DMS53 (cell line): ENCODE data around the gene FAM240B.

ENCODE experiments used
- DNase-seq: peaks from one replicate; lab custom pipeline; 2025; lab: John Stamatoyannopoulos, UW

Gene FAM240B

DNA sequence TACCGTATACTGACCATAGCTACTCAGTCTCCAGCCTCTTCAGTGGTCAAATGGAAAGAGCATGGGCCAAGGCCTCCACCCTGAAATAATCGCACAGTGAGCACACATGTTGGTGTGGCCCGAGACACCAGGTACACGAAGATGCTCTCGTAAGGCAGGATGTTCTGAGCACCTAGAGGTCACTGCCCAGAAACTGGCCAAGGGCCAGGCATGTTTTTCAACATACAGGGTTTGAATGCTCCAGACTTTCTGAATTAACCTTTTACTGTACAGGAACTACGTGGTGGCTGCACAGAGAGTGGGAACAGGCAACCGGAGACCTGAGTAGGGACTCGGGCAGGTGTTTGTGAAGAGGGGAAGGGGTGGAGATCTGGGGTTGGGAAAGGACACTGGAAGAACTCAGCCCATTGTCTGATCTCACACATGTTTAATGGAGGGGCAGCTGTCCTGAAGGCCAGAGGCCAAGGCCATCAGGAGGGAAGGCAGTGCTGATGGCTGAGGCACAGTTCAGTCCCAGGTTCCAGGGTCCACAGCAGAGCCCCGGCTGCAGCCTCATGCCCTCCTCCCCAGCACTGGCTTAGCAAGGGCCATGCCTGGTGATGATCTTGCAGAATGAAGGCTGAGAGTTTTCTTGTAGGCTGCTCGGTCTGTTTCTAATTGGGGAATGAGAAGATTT, 51.0 kb downstream of the FAM240B start:
- DNase-seq = no peak

DNA sequence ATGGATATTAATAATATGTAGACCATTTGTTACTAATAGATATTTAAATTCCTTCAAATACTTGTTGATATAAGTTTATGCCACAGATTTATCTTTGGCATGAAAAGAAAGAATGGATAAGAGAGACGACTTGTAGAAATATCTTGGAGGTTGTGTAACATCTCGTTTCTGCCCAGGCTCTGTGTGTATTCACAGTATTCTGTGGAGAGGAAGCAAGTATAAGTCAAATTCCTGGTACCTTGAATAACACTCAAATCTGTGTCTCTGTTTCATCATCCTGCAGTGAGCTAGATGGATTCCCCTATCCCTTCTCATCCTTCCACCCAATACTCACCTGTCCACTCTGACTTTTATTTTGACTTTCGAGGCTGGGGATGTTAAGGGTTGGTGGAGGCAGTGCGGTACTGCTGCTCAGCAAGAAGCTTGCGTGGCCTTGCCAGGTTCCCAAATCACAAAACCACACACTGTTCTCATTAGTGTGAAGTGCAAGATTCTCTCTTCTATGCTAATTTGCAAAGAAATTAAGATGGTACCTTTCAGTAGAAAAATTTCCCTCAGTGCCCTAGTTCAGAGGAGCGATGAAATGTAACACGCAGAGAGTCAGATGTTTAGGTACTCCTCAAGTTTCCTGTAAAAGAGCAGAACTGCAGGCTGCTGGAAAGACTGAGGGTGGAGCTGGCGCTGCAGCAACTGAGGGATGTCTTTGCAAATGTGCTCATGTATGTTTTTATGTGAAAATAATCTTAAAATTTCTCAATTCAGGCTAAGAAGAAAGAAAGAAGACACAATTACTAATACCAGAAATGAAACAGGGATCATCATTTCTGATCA, 57.0 kb downstream of the FAM240B start:
- DNase-seq = no peak

DNA sequence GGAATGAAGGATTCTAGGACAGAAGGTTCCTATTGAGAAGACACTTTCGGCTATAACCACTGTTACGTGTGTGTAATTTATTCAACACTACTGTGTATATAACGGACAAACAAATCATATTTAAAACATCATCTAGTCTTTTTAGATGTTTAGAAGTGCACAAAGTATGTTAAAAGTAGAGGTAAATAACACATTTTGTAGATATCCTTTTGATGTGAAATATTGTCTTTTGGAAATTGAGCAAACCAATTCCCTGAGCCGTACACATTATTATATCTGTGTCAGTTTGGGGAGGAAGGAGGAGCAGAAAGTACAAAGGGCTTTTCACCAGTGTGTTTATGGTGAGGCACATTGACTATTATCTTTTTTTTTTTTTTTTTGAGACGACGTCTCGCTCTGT, 60.4 kb downstream of the FAM240B start:
- DNase-seq = no peak

DNA sequence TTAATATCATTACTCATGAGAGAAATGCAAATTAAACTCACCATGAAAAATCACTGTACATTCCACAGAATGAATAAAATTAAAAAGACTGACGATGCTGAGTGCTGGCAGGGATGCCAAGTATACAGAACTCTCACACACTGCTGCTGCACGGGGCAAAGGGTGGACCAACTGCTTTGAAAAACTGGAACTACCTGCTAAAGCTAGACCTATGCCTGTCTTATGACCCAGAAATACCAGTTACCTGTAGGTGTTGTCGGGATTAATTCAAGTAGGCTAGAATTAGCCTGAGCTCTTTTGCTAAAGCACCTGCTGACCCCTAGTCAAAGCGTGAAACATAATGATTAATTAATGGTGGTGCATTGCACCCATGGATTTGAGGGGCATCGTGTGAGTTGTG, 63.0 kb downstream of the FAM240B start:
- DNase-seq = no peak

DNA sequence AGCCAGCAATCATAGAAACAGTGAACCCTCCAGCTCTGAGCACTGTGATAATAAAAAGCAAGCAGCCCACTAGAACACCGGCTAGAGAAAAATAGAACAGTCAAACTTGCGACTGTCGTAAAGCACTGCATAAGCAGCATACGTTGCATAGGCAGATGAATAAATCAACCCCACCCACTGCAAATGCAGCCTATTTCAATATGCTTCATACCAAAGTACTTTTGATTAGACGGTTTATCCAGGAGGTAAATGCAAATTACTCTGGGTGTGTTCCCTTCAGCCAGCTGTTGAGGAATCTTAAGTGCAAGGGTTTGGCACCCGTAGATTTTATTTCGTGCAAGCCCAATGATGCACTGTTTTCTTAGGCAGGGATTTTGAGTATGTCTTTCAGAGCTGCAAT, 67.4 kb downstream of the FAM240B start:
- no peak for DNase-seq

DNA sequence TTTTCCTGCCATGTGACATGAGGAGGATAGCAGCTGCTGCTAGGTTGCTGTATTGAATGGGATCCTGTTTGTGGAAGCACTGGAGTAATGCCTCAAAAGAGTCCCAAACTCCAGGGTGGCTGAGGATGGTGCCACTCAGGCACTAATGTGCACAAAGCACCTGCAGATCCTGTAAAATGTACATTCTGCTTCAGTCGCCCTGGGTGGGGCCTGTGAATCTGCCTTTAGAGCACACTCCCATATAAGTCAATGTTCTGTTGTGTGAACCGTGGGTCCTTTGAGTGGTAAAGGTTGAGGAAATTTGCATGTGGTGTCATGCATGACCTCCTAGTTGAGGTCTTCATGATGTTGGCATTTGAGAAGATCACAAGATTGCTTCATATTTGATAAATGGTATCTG, 67.9 kb downstream of the FAM240B start:
- DNase-seq = no peak

DNA sequence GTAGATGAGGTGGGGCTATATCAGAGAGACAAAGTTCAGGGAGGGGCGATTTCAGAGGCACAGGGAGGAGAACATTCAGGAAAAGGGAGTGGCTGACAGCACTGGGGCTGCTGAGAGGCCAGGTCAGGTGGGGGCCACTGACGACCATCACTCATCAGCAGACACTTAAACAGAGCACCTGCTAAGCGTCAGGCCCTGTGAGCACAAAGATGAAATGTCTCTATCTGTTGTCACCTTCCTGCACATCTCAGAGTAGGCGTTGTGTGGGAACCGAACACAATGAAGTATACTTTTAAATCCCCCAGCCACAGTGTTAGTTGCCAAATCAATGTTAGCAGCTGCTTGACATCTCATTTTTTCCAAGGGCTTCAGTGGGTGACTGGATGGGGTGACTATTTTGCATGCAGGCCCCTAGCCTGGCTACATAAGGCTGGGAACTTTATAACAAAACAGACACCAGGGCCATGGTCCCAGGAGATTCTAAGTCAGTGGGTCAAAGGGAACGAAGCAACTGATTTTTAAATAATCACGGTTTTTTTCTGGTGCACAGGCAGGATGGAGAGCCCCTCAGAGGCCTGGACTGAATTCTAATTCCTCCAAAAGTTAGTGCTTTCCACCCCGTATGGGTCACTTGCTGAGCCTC, 68.4 kb downstream of the FAM240B start:
- no peak for DNase-seq

DNA sequence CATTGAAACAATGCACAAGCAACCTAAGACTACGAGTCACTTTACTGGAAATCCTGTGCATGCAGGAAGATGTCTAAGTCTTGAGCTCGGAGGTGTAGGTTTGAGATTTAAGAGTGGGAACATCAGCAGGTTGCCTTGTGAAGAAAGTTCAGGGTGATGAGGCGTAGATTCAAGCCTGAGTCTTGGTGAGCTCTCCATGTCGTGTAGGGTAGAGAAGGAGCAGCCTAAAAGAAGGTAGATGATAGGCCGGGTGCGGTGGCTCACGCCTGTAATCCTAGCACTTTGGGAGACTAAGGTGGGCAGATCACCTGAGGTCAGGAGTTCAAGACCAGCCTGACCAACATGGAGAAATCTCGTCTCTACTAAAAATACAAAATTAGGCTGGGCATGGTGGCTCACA, 69.4 kb downstream of the FAM240B start:
- DNase-seq = no peak

DNA sequence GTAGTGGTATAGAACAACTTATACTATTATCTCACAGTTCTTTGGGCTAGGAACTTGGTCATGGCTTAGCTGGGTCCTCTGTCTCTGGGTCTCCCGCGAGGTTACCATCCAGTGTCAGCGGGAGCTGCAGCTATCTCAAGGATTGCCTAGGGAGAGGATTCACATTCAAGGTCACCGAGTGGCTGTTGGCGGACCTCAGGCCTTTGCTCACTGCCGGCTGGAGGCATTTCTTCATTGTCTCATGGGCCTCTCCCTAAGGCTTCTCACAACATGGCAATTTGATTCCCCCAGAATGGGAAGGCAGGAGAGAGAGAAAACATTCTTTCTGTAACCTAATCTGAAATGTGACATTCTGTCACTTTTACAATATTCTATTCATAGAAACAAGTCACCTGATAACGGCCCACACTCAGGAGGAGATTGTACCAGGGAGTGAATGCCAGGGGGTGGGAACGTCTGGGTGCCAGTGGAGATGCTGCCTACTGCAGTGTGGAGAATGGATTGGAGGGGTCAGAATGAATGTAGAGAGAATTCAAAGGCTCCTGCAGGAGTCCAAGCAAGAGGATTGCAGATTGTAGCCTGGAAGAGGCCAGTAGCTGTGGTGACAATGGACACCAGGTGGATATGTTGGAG, 70.1 kb downstream of the FAM240B start:
- DNase-seq = no peak

DNA sequence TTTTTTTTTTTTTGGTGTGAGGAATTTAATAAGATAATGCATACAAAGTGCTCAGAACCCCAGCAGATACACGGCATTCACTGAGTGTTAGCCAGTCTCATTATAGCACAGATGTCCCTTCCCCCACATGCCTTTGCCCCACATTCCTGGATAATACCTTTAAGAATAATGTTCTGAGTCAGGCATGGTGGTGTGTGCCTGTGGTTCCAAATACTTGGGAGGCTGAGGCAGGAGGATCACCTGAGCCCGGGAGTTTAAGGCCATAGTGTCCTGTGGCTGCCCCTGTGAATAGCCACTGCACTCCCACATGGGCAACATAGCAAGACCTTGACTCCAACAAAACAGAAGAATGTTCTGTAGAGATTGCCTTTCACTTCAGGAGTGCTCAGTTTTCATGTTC, 75.3 kb downstream of the FAM240B start:
- DNase-seq = no peak
